Measurements from ENCODE around the gene HSPA1B. TPM values are rescaled to one million over a fixed set of nuclear protein-coding genes. Genes with fewer than 3 reads are reported as not detected.

HSPA1B gene
- total and polyA plus RNA-seq, 2 donors (not counting 1 experiment from before 2014, with no cell fraction given): 79.2 to 145 TPM

DNA sequence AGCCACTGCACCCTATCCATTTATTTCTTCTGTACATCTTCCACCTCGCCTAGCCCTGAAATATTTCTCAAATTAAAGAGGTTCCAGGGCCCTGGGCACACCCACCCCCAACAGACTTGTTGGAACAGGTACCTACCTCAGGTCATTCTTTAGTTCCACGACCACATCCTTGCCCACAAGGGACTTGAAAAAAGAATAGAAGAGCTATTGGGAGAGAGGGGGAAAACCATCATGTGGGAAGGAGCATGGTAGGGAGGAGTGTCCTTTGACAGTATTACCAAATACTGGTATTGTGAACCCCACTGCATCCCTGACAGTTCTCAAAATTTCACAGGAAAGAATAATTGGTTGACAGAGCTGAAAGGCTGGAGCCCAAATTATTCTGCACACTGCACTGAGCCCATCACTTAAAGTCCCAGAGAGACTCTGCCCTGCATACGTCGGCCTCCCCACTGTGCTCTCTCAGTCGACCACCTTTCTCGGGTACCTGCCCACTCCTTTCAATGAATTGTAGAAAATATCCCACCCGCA, 21.5 kb upstream of the HSPA1B start:
- Mint-ChIP-seq H3K27ac (peak overlapping the region; percentile 88), H3K9me3 (ENCODE audit: insufficient read depth) (no peaks in the 10 kb centered on the region), H3K4me3 (peak overlapping the region; percentile 87), H3K4me1 (peaks cover 16% of the 10 kb centered on the region), H3K27me3 (no peaks in the 10 kb centered on the region)
- ATAC-seq (ENCODE audit: low read depth): peak; percentile 9
- Histone ChIP-seq H3K9me3 (ENCODE audit: control extremely low read depth in 1 of 3, control insufficient read depth in 2 of 3, insufficient read depth in 1 of 3, low read length in 2 of 3) (no peaks in the 10 kb centered on the region), H3K36me3 (replicated peaks in 1 of 2; ENCODE audit: control extremely low read depth in 1 of 2, control insufficient read depth in 1 of 2, extremely low read depth in 1 of 2, insufficient read depth in 2 of 2, low read length in 1 of 2) (peaks cover 0 to 4% of the 10 kb centered on the region in 2 experiments), H3K27me3 (replicated peaks in 1 of 4; ENCODE audit: control extremely low read depth in 1 of 4, control insufficient read depth in 3 of 4, insufficient read depth in 4 of 4, low read length in 3 of 4) (no peaks in the 10 kb centered on the region), H3K9ac (ENCODE audit: low read length) (peak overlapping the region; percentile 94), H3K4me2 (replicated peaks; ENCODE audit: low read depth, low read length, poor library complexity, severe bottlenecking) (peak overlapping the region; percentile 86), H3K79me2 (ENCODE audit: control insufficient read depth, insufficient read depth, low read length) (peaks cover 25% of the 10 kb centered on the region), H2AFZ (ENCODE audit: insufficient read depth, low read depth, low read length, poor library complexity, severe bottlenecking) (peak overlapping the region; percentile 99), H3K4me3 (ENCODE audit: control extremely low read depth in 1 of 5, extremely low read depth in 1 of 5, insufficient read depth in 1 of 5, low read depth in 2 of 5, low read length in 4 of 5) (peak overlapping the region; percentile 68 to 84 (median 84)), H3K27ac (ENCODE audit: low read length in 2 of 2) (peak overlapping the region; percentile 77 to 93), H4K20me1 (ENCODE audit: control insufficient read depth, insufficient read depth, low read length, poor library complexity, severe bottlenecking) (no peaks in the 10 kb centered on the region), H3K4me1 (ENCODE audit: control insufficient read depth in 2 of 2, insufficient read depth in 2 of 2, low read length in 2 of 2) (peaks cover 8 to 11% of the 10 kb centered on the region in 2 donors)
- POLR2A ChIA-PET: interaction anchor here (0.7 to 2.8 kb wide), 9 partner anchors 9 to 103 kb away, joined by 3 to 38 read pairs (median 4); partner anchors contain the start of genes DDAH2, HSPA1A, HSPA1L and VARS1
- TF ChIP-seq EZH2 (IDR thresholded peaks at IDR 0.05; ENCODE audit: borderline replicate concordance, insufficient read depth, low read depth, low read length, poor library complexity, severe bottlenecking): no peak
- TF ChIP-seq, protein P1, sequence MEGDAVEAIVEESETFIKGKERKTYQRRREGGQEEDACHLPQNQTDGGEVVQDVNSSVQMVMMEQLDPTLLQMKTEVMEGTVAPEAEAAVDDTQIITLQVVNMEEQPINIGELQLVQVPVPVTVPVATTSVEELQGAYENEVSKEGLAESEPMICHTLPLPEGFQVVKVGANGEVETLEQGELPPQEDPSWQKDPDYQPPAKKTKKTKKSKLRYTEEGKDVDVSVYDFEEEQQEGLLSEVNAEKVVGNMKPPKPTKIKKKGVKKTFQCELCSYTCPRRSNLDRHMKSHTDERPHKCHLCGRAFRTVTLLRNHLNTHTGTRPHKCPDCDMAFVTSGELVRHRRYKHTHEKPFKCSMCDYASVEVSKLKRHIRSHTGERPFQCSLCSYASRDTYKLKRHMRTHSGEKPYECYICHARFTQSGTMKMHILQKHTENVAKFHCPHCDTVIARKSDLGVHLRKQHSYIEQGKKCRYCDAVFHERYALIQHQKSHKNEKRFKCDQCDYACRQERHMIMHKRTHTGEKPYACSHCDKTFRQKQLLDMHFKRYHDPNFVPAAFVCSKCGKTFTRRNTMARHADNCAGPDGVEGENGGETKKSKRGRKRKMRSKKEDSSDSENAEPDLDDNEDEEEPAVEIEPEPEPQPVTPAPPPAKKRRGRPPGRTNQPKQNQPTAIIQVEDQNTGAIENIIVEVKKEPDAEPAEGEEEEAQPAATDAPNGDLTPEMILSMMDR (IDR thresholded peaks at IDR 0.05): no peak
- no peak for DNase-seq
- intact Hi-C loops (cut with micrococcal nuclease): loop anchor here (1.0 to 5.0 kb wide), 4 partner anchors 10 to 184 kb away; partner anchors contain the start of gene PRRC2A
- CTCF ChIA-PET: interaction anchor here (0.6 to 3.3 kb wide), 14 partner anchors 9 to 289 kb away, joined by 3 to 20 read pairs (median 8); partner anchors contain the start of genes ABHD16A, HSPA1A, HSPA1L and MSH5
- 15% methylated on average over 6 of the region's 7 CpGs for WGBS (ENCODE audit: insufficient coverage)

Data from B cell (primary cell).